A172 (cell line): ENCODE measurements around the gene OGDH. TPM values are rescaled to one million over a fixed set of nuclear protein-coding genes. Genes with fewer than 3 reads are reported as not detected.

ENCODE experiments used
- DNase-seq: peaks from one replicate; pipeline ENCODE4 v3.0.0-alpha.2; 2015; ENCODE audit warnings: low spot score
- total RNA-seq: library from RNA; depleted of rRNA; stranded (reverse); fragments of >200 nt; shearing (Covaris generic); gene quantifications from 2 replicates; pipeline ENCODE4 v1.2.3, GENCODE V29; 2014

OGDH gene
- total RNA-seq, 1 experiment from 2014 or later = 84.1 TPM

DNA sequence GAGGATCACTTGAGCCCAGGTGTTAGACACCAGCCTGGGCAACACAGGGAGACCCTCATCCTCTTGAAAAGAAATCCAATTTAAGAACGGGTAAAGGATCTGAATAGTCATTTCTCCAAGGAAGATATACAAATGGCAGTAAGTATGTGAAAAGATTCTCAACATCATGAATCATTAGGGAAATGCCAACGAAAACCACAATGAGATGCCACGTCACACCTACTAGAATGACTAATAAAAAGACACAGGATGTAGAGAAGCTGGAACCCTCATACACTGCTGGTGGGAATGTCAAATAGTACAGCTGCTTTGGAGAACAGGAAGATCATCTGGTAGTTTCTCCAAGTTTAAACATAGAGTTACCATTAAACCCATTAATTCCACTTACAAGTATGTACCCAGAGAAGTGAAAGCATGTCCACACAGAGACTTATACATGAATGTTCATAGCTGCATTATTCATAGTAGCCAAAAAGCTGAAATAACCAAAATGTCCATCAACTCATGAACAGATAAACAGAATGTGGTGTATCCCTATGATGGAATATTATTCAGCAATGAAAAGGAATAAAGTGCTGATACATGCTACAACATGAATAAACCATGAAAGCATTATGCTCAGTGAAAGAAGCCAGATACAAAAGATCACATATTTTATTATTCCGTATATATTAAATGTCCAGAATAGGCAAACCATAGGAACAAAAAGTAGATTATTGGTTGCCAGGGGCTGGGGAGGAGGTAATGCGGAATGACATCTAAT, 129.2 kb downstream of the OGDH start:
- DNase-seq = peak; percentile 100

GRCh38 chr7:44736896-44737295, 130.5 kb downstream of the OGDH start:
- no peak for DNase-seq

DNA sequence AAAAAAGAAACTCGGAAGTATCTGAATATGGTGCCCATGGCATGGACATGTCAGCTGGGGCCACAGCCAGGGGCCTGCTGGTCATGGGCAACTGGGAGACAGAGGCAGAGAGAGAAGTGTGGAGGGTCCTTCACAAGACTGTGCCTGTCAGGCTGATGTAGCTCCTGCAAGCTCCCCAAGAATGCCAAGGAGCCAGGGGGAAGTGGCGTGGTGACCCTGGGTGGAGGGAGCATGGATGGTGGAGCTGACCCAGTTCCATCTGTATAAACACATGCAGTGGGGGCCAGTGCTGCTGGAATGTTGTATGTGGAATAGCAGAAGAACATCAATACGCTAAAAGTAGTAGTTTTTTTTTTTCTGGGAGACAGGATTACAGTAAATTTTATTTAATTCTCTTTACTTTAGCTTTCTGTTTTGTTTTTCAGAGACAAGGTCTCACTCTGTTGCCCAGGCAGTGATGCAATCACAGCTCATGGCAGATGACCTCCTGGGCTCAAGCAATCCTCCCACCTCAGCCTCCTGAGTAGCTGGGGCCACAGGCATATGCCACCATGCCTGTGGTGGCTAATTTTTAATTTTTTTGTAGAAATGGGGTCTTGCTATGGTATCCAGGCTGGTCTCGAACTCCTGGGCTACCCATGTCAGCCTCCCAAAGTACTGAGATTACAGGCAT, 131.8 kb downstream of the OGDH start:
- DNase-seq = no peak

- DNase-seq = no peak
These were observed 132.6 kb downstream of the OGDH start for GRCh38 chr7:44738876-44739665.

- peak; percentile 34 for DNase-seq
These were observed 133.6 kb downstream of the OGDH start for GRCh38 chr7:44740055-44740454.

GRCh38 chr7:44743750-44744149, 137.3 kb downstream of the OGDH start:
- DNase-seq = no peak

DNA sequence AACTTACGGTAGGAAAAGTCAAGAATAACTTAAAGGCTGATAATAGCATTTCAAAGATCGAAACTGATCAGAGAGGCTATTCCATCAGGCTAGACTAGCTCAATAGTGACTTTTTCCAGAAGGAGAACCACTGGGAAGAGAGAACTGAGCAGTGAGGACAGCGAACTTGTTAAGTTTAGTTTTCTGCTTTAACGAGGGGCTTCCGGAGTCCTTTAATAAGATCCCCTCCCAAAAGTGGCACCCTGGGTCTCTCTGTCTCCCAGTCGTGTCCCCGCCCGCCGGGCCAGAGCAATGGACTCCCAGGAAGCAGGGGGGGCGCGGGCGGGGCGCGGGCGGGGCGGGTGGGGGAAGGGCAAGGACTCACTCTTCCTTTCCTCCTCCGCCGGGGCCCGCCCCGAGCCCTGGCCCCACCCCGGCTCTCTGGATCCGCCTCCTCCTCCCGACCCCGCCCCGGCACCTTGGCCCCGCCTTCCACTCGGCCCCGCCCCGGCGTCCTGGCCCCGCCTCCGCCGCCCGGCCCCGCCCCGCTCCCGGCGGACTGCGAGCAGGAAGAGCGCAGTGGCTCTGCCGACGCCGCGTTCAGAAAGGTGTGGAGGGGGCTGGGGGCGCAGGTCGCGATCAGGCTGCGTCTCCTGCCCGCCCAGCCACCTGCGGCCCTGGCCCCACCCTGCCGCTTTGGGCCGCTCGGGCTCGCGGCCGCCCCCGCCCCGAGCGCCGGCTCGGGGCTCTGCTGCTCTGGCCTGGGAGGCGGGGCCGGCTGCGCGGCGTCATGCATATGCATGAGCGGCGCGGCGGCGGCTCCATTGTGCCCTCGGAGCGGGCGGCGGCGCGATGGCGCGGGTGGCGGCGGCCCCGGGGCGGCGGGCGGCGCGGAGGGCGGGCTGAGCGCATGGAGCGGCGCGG, 141.9 kb downstream of the OGDH start, which contains the start of gene ZMIZ2:
Gene ZMIZ2 (plus strand): TSS at position 803 of the 903 bp plus-strand sequence. CDS start 7,403 bp downstream, outside the sequence.
- DNase-seq = peak; percentile 77

DNA sequence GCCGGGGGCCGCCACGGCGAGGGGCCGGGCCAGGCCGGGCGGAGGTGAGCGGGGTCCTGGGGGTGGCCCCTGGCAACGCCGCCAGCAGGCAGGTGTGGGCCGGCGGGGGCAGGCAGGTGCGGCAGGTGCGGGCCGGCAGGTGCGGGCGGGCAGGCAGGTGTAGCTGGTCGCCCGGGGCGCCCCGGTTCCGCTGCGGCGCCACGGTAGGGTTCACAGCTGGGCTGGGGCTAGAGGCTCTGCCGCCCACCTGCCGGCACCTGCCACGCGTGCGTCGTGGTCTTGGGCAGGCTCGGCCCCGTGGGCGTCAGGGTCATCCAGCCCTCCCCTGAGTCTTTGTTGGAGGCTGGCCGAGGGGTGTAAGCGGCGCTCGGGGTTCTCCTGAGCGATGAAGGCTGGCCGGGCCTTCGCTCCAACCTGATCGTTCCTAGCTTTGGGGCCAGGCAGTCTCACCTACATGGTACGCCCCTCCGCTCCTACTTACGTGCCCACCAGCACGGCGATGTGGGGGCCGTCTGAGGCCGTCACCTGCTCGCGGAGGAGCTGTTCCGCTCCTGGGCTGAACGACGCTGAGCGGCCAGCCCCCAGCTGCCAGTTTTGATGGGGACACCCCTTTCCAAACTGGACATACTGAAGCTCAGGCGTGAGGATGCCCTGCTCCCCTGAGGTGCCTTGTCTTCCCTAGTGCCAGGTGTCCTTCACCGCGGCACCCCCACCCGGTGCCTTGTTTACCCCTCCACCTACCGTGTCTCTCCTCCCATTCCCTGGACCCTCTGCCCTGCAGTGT, 142.7 kb downstream of the OGDH start:
- DNase-seq = no peak

- DNase-seq = no peak
These were observed 143.6 kb downstream of the OGDH start for GRCh38 chr7:44749992-44750391.

DNA sequence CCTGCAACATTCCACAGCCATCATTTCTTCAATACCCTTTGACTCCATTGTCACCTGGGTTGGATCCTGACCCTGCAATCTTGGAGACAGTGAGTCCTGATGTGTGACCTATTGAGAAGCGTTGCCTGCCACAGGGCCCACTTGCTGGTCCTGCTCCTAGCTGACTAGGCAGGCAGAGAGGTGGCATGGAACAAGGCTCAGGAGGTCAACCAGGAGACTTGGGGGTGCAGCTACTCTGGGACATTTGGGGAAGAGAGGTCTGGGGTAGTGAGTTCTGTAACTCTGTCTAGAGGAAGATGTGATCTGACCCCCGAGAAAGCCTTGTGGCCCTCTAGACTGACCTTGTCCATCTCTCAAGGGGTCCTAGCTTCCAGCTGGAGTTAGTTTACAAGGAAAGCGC, 144.0 kb downstream of the OGDH start:
- DNase-seq = no peak

- peak; percentile 62 for DNase-seq
These were observed 144.6 kb downstream of the OGDH start for GRCh38 chr7:44750921-44751571.

DNA sequence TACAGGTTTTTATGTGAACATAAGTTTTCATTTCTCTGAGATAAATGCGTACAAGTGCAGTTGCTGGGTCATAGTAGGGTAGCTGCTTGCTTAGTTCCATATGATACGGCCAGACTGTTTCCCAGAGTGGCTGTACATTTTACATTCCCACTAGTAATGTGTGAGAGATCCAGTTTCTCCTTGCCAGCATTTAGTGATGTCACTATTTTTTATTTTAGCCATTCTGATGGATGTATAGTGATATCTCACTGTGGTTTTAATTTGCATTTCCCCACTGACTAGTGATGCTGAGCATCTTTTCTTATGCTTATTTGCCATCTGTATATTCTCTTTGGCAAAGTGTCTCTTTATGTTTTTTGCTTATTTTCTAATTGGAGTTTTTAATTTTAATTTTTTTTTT, 146.4 kb downstream of the OGDH start:
- DNase-seq = no peak

GRCh38 chr7:44754802-44755697, 148.6 kb downstream of the OGDH start:
- DNase-seq = no peak

GRCh38 chr7:44755698-44756627, 149.5 kb downstream of the OGDH start:
- DNase-seq = no peak

GRCh38 chr7:44756904-44757303, 150.5 kb downstream of the OGDH start:
- no peak for DNase-seq

- no peak for DNase-seq
These were observed 150.9 kb downstream of the OGDH start for GRCh38 chr7:44757311-44757710.

- no peak for DNase-seq
These were observed 151.3 kb downstream of the OGDH start for GRCh38 chr7:44757739-44758138.
